Measurements from ENCODE around the gene CTXN3. TPM values are rescaled to one million over a fixed set of nuclear protein-coding genes. Genes with fewer than 3 reads are reported as not detected.

CTXN3 gene
- total RNA-seq = not detected in 2 replicates

GRCh38 chr5:127649018-127649439 lies at the start of gene CTXN3:
Gene CTXN3 (plus strand): TSS chr5:127649082. CDS start chr5:127657522, 8,440 bp downstream.

GRCh38 chr5:127702926-127703561 lies 54.2 kb downstream of the CTXN3 start, which contains the start of gene CCDC192:
Gene CCDC192 (plus strand): TSS chr5:127703391. CDS start chr5:127703446, 55 bp downstream.

Other genes starting within 250 kb of the CTXN3 start
- gene PRRC1, start 131.4 kb upstream of the CTXN3 start, total RNA-seq = 43.0 and 72.1 TPM in 2 replicates
- gene CCDC192, start 54.3 kb downstream of the CTXN3 start, total RNA-seq = 0.93 and 2.0 TPM in 2 replicates